B cell (primary cell): ENCODE results near the gene AUTS2.

Source experiments
- EZH2 ChIP-seq: IDR thresholded peaks from 2 replicates; pipeline ENCODE4 v1.6.1; 2012; ENCODE audit warnings: borderline replicate concordance, low read depth, mild to moderate bottlenecking, moderate library complexity, low read length; ENCODE audit not compliant: insufficient read depth, poor library complexity, severe bottlenecking
- TF ChIP-seq, protein P1 (sequence below): fragments of 200-600 bp; IDR thresholded peaks from one replicate; pipeline ENCODE4 v1.8.0; 2022; ENCODE audit warnings: antibody characterized with exemption, mild to moderate bottlenecking

DNA sequence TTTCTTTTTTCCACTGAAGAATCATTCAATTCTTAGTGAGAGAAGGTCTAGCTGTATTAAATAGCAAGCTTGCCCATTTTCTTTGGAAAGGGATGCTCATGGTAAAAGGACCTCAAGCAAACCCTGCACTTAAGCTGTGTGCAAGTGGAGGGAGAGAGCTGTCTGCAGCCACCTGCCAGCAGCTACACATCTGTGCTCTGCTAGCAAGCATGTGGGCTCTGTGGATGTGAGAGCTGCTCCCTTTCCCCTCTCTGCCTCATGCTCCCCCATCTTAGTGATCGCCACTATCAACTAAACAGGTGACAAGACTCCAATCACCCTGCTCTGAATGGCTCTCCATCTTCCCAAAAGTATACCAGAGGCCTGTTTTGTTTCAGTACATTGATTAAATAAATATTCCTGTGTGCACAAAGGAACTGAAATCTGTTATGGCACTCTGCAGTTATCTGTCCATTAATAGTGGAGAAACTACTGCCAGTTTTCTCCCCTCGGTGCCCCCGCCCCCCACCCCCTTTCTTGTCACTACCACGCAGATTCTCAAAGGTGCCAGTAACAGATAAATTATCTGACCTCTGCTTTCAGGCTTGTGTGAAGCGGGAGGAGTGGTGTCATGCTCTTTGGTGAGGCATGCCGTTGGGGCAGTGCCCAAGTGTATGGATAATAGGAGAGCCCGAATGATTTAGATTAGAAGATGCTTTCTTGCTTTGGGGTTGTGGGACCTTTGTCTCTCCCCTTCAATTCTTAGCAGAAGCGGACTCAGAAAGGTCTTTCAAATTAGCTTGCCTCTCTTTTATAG lies 26.4 kb downstream of the AUTS2 start:
- TF ChIP-seq, protein P1, sequence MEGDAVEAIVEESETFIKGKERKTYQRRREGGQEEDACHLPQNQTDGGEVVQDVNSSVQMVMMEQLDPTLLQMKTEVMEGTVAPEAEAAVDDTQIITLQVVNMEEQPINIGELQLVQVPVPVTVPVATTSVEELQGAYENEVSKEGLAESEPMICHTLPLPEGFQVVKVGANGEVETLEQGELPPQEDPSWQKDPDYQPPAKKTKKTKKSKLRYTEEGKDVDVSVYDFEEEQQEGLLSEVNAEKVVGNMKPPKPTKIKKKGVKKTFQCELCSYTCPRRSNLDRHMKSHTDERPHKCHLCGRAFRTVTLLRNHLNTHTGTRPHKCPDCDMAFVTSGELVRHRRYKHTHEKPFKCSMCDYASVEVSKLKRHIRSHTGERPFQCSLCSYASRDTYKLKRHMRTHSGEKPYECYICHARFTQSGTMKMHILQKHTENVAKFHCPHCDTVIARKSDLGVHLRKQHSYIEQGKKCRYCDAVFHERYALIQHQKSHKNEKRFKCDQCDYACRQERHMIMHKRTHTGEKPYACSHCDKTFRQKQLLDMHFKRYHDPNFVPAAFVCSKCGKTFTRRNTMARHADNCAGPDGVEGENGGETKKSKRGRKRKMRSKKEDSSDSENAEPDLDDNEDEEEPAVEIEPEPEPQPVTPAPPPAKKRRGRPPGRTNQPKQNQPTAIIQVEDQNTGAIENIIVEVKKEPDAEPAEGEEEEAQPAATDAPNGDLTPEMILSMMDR, result no peak
- no peak for TF ChIP-seq EZH2
